Raji (cell line): Measurements from ENCODE around the gene MPRIP.

Experiments
- POLR2A ChIP-seq: IDR thresholded peaks from 2 replicates; pipeline ENCODE4 v1.6.1; 2011; ENCODE audit warnings: low read depth, low read length, control low read depth; ENCODE audit not compliant: insufficient read depth

Gene MPRIP

GRCh38 chr17:17149520-17150447 is 107.5 kb downstream of the MPRIP start:
- no peak for TF ChIP-seq POLR2A

DNA sequence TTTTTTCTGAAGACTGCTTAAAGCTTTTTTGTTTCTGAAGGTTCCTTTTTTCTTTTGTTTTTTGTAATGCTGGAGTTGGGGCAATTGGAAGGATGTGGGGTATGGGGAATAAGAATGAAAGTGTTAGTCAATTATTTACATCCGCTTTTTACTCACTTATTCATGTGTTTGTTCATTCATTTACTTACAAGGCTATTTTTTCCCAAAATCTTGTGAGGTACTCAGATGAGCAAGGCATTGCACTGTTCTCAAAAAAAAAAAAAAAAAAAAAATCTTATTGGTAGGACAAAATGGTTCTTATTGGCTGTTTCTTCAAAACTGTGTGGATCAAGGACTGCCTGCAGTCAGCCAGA is 108.2 kb downstream of the MPRIP start:
- no peak for TF ChIP-seq POLR2A

DNA sequence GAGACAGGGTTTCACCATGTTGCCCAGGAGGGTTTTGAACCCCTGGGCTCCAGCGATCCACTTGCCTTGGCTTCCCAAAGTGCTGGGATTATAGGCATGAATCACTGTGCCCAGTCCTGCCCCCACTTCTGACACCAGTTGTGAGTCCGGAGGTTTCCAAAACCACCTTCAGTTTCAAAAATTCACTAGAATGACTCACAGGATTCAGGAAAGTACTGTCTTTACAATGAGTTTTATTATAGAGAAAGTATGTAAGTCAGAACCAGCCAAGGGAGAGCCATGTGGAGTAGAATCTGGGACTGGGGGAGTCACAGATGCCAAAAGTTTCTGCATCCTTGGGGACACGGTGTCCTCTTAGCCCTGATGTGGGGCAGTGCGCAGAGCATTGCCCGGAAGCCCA is 108.8 kb downstream of the MPRIP start:
- TF ChIP-seq POLR2A, result no peak

GRCh38 chr17:17151541-17151940 is 109.3 kb downstream of the MPRIP start:
- TF ChIP-seq POLR2A, result no peak

DNA sequence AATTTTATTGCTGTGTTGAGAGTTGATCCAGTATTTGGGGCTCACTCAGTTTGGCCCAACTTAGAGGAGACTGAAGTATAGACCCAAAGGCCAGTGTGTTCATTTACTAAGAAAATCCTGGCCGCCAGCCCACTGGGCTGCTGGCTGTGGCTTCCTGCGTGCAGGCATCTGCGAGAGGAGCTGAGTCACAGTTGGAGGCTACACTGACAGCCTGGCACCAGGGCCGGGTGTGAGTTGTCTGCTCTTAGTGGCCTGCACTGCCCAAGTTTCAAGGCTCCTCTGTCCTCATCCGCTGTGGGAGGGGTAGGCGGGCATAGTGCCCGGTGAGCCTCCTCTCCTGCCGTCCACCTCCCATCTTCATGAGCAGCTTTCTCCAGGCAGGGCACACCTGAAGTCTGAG is 109.7 kb downstream of the MPRIP start:
- TF ChIP-seq POLR2A, result no peak

DNA sequence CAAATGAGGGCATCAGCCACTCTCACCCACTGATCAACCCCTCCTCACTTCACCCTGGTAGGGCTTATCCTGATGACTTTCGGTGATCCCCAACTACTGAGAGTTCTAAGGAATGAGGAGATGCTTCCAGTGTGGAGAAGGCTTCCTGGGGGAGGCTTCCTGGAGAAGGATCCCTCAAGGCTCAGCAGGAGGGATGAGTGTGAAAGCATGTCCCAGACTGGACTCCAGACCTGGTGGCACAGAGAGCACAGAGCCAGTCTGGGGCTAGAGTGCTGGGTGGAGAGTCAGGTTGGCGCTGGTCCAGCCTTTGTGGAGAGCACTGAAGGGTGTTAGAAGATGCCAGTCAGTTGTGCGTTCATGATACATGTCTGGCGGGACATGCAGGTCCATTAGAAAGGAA is 110.1 kb downstream of the MPRIP start:
- TF ChIP-seq POLR2A, result no peak

DNA sequence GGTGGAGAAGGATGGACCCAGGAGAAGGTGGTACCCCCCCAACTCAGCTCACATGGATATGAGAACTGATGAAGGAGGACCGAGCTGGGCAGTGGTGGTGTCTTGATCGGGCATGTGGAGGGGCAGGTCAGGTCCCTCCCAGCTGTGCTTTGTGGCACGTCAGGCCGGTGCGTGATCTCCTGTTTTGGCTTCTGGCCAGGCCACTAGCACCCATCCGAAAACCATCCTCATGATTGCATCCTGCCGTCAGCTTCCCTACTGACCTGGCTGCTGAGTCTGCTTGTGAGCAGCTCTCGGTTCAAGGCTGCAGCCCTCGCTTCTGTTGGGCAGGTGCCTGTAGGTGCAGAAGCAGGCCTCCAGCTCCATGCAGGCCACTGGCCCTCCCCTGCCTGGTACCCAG is 110.8 kb downstream of the MPRIP start:
- no peak for TF ChIP-seq POLR2A

DNA sequence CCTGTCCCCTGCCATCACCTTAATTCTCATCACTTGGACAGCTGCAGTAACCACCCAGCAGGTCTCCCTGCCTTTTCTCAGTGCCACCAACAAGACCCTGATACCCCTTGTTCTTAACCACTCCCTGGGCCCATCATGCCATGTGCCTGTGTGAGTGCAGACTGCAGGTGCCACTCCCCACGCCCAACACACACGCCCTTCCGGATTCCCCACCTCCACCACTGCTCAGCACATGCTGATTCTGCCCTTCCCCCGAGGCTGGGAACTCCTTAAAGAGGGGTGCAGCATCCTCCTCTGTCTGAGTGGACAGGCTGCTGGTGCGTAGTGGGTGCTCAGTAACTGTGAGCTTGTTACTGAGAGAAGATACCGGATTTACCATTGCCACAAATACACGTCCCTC is 111.5 kb downstream of the MPRIP start:
- no peak for TF ChIP-seq POLR2A

DNA sequence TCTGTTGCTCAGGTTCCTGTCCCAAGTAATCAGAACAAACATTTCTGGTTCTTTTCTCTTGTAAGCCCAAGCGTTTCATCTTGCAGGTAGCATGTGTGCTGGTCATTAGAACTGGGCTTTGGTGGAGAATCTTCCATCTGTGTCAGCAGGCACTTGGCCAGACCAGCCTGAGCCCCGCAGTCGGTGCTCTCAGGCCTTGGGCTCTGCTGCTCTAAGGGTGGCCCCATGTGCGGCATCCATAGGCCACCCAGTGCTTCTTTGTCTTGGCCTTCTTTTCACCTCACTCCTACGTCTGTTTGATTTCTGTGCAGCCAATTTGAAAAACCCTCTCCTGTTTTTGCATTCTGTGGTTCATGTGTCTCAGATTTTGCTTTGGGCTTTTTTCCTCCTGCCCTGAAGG is 112.3 kb downstream of the MPRIP start:
- no peak for TF ChIP-seq POLR2A

DNA sequence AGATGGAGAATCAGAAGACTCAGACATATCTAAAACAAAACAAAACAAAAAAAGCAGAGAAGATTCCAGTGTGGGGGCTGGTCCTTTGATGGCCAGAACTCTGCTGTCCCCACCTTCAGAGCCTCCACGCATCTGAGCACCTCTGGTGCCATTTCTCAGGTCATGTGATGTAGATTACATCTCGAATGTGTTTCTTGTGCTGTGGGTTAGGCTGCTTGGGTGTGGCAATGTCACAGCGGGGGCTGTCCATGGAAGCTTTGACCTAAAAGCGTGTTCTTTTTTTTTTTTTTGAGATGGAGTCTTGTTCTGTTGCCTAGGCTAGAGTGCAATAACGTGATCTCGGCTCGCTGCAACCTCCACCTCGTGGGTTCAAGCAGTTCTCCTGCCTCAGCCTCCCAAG is 112.7 kb downstream of the MPRIP start:
- no peak for TF ChIP-seq POLR2A

DNA sequence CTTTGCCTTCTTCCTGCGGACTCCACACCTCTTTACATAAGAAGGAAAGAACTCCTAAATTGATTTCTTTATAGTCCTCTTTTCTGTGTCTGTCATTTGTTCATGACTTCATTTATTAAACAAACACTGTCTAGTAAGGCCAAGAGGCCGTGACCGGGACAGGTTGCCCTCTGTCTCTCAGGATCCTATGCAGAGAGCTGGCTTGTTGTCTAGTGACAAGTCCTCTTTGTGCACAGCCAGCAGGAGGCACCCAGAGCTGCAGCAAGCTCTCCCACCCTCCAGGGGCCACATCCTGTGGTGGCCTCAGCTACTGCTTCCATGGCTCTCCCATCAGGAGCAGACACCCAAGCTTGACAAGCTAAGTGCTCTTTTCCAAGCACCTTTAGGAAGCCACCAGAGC is 113.3 kb downstream of the MPRIP start:
- no peak for TF ChIP-seq POLR2A

DNA sequence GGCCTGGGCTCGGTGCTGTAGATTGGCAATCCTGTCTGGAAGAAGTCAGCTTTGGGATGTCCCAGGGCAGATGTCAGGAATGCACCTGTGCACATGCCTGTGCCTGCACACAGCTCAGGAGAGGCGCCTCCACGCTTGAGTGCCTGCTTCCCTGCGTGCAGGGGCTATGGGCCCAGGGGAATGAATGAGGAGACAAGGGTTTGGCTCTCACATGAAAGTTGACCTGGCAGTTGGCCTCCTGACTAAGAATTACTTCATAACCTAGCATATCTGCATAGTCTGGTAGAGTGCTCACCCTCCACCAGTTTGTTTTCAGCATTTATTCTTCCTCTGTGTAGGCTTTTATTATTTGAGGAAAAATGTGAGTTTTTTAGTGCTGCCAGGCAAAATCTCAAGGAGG is 113.8 kb downstream of the MPRIP start:
- TF ChIP-seq POLR2A, result no peak

DNA sequence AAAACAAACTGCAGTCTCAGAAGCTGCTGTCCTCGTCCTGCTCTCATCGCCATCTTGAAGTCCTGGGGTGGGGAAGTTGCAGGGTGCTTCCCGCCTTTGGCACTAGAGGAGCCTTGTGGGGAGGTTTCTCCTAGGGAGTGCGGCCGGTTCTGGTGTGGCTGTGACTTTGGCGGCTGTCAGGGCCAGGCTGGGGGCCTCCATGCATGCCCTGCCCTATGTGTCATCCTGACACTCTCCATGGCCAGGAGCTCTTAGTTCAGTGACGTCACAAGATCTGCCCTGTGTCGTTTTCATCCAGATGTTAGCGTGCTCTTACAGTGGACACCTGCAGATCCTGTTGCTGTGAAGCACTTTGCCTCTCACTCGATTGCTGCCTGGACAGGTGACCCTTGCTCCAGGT is 114.3 kb downstream of the MPRIP start:
- TF ChIP-seq POLR2A, result no peak

DNA sequence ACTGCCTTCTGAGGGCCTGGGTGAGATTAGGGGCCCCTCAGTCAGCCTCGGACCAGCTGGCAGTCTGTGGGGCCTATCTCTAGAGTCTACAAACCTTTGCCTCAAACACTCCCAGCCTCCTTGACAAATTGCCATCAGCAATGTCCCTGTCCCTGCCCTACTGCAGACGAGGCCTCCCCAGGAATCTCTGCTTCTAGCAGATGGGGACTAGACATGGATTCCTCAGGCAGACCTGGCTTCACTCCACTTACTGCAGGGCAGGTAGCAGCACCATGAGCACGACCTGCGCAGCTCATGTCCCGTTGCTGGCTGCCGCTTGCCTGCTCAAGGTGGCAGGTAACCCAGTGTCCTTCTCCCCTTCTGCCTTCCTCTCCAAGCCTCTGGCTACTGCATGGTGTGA is 114.8 kb downstream of the MPRIP start:
- TF ChIP-seq POLR2A, result no peak

GRCh38 chr17:17159571-17159970 is 117.3 kb downstream of the MPRIP start:
- TF ChIP-seq POLR2A, result no peak

DNA sequence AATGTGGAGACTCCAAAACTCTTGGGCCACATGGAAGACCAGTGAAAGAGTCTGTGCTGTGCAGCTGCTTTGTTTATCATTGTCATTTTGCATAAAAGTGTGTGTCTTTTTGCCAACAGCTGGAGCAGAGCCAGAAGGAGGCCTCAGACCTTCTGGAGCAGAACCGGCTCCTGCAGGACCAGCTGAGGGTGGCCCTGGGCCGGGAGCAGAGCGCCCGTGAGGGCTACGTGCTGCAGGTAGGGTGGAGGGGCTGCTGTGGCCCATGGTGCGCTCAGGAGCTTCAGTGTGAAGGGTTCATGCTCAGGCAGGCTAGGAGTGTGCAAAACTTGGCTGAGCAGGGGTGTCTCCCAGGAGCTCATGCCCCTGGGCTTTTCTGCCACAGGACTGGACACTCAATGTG is 118.9 kb downstream of the MPRIP start:
- no peak for TF ChIP-seq POLR2A

DNA sequence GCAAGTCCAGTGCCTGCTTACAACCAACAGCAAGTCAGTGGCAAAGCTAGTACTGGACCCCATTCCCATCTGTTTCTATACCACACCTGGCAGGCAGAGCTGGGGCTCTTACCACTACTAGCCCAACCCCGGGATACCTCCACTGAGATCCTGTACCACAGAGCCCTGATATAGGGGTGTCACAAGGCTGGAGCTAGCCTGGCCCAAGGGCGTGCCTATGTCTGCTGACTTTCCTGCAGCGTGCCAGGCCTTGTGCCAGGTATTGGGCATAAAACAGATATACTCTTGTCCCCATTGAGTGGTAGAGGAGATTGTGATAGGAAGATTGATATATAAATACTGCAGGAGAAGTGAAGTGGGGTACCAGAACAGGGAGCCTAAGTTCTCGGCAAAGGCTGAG is 119.5 kb downstream of the MPRIP start:
- TF ChIP-seq POLR2A, result no peak
